Colonic mucosa (tissue), 4 donors: ENCODE measurements around the gene LRMDA. TPM values are rescaled to one million over a fixed set of nuclear protein-coding genes. Genes with fewer than 3 reads are reported as not detected.

ENCODE experiments used
- DNase-seq: peaks from one replicate; pipeline ENCODE4 v3.0.0-alpha.2; 2020
- H3K27ac ChIP-seq: fragments of 200-600 bp; one replicate; pipeline ENCODE4 v1.8.0; 2021
- H3K27me3 ChIP-seq: fragments of 200-600 bp; one replicate; pipeline ENCODE4 v1.8.0; 2021
- H3K36me3 ChIP-seq: fragments of 200-600 bp; one replicate; pipeline ENCODE4 v1.8.0; 2021
- H3K4me1 ChIP-seq: fragments of 200-600 bp; one replicate; pipeline ENCODE4 v1.8.0; 2021; ENCODE audit warnings: mild to moderate bottlenecking
- H3K4me3 ChIP-seq: fragments of 200-600 bp; one replicate; pipeline ENCODE4 v1.8.0; 2021
- H3K9ac ChIP-seq, 2 donors: one replicate each; pipeline ENCODE4 v1.7.0; 2013; ENCODE audit warnings: control low read depth in 2 of 2, low read depth in 2 of 2, low read length in 2 of 2
- H3K9me3 ChIP-seq: fragments of 200-600 bp; one replicate; pipeline ENCODE4 v1.8.0; 2021
- CTCF ChIP-seq: fragments of 200-600 bp; IDR thresholded peaks from one replicate; pipeline ENCODE4 v1.8.0; 2022; ENCODE audit warnings: antibody characterized with exemption, mild to moderate bottlenecking
- intact Hi-C: fragments of 100-400 bp; cut with DNase I; formaldehyde crosslinking; loops from one replicate; pipeline ENCODE4 v1.14.1; 2022
- total RNA-seq, 2 donors: library from RNA; stranded (reverse); fragmentation: NEBNext Ultra II Directional in 1 of 2; extraction: Animal tissue kit (Norgen Biotek cat#: 25700) in 1 of 2; gene quantifications; one replicate each; pipeline ENCODE4 v1.2.1, GENCODE V29; 2021
- donor health status: healthy.
- donor health status: DM: no; HTN: no; CAD: no.
- donor health status: DM: no; HTN: no; CAD: no.

LRMDA gene
- total RNA-seq, 2 donors from 2014 or later, result 2.5 to 5.2 TPM

- Histone ChIP-seq H3K9ac (no peak overlapping the region), H3K27ac (no peak overlapping the region), H3K36me3 (no peaks in the 10 kb centered on the region), H3K4me3 (no peak overlapping the region), H3K9me3 (no peaks in the 10 kb centered on the region), H3K4me1 (no peaks in the 10 kb centered on the region), H3K27me3 (no peaks in the 10 kb centered on the region)
- DNase-seq, result no peak
- no peak for TF ChIP-seq CTCF
- intact Hi-C loops, result no loop called here
These were observed 526.1 kb downstream of the LRMDA start for GRCh38 chr10:75957314-75958120.

GRCh38 chr10:75959209-75959608, 527.8 kb downstream of the LRMDA start:
- no peaks in the 10 kb centered on the region for H3K4me1 ChIP-seq
- intact Hi-C loops, result no loop called here
- DNase-seq, result no peak

GRCh38 chr10:75959912-75960311, 528.5 kb downstream of the LRMDA start:
- no peaks in the 10 kb centered on the region for H3K36me3 ChIP-seq
- H3K27me3 ChIP-seq, result no peaks in the 10 kb centered on the region
- no peak for DNase-seq
- H3K4me1 ChIP-seq, result no peaks in the 10 kb centered on the region
- H3K27ac ChIP-seq, result no peak overlapping the region
- no peaks in the 10 kb centered on the region for H3K9me3 ChIP-seq
- H3K9ac ChIP-seq, result no peak overlapping the region
- no peak overlapping the region for H3K4me3 ChIP-seq
- TF ChIP-seq CTCF, result no peak
- intact Hi-C loops, result no loop called here

More at GRCh38 chr10:75959209-75959608, 527.8 kb downstream of the LRMDA start:
- Histone ChIP-seq H3K36me3 (no peaks in the 10 kb centered on the region), H3K9ac (no peak overlapping the region), H3K27ac (no peak overlapping the region), H3K27me3 (no peaks in the 10 kb centered on the region), H3K4me3 (no peak overlapping the region), H3K9me3 (no peaks in the 10 kb centered on the region)
- no peak for TF ChIP-seq CTCF

GRCh38 chr10:75962395-75963061, 531.1 kb downstream of the LRMDA start:
- H3K27me3 ChIP-seq, result no peaks in the 10 kb centered on the region
- intact Hi-C loops, result no loop called here
- no peaks in the 10 kb centered on the region for H3K9me3 ChIP-seq
- no peaks in the 10 kb centered on the region for H3K4me1 ChIP-seq
- no peaks in the 10 kb centered on the region for H3K36me3 ChIP-seq
- no peak overlapping the region for H3K4me3 ChIP-seq
- no peak overlapping the region for H3K9ac ChIP-seq
- H3K27ac ChIP-seq, result no peak overlapping the region
- TF ChIP-seq CTCF, result no peak
- DNase-seq, result no peak

GRCh38 chr10:75967491-75967890, 536.1 kb downstream of the LRMDA start:
- Histone ChIP-seq H3K36me3 (no peaks in the 10 kb centered on the region), H3K27me3 (no peaks in the 10 kb centered on the region), H3K4me3 (no peak overlapping the region), H3K27ac (no peak overlapping the region), H3K9me3 (no peaks in the 10 kb centered on the region), H3K9ac (no peak overlapping the region), H3K4me1 (no peaks in the 10 kb centered on the region)
- intact Hi-C loops, result no loop called here
- DNase-seq, result no peak
- no peak for TF ChIP-seq CTCF
